GM21576 (cell line): ENCODE measurements around the gene TMEM179B.
A peak's percentile ranks its signal among the peaks of the same experiment; 100 is the strongest.

Experiments used
- ATAC-seq: cut with Tn5 transposase; IDR thresholded peaks from one replicate; pipeline ENCODE4 v1.9.1; 2021; ENCODE audit warnings: mild to moderate bottlenecking, moderate library complexity; ENCODE audit not compliant: unreplicated experiment

The TMEM179B gene

DNA sequence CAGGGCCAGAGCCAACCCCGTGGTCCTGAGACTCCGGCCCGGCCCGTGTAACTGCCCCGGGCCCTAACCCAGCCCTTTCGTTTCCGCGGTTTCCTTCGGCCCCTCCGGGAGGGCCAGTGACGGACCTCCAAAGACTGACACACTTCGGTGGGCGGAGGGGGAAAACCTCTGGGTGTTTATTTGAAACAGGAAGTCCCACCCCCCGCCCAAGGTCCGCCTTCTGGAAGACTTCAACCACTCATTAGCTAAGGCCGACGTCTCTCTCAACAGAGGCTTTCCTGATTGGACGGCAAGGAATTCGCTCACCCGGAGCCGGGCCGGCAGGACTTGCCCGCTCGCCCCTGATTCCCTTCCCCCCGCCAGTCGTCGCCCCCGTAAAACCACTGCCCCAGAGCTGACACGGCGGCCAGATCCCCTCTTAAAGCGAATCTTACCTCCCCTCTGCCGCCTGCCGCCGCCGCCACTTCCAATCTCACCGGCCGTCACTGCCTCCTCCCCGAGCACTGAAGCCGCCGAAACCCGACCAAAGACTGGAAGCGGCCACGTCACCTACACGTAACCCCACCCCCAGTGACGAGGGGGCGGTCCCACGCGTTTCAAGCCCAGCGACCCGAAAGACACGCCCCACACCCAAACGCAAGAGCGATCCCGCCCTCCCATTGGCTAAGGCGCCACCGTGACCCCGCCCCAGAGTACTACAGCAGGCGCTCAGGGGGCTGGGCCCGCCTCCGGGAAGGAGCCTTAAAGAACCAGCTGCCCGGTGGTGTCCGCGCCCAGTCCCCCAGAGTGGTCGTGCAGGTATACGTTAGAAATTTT lies 44.5 kb downstream of the TMEM179B start, which contains the start of gene STX5:
TSS of gene STX5 (minus strand) at position 532 of the 816 bp plus-strand sequence. CDS start 808 bp downstream, outside the sequence.
- peak; percentile 79 for ATAC-seq

GRCh38 chr11:62832336-62833234 lies 45.4 kb downstream of the TMEM179B start, which contains the start of gene TEX54:
TSS of gene TEX54 (minus strand) at chr11:62832841.
- ATAC-seq: peak; percentile 11

GRCh38 chr11:62835336-62835735 lies 48.1 kb downstream of the TMEM179B start:
- ATAC-seq: no peak

- ATAC-seq: peak; percentile 45
These were observed 52.1 kb downstream of the TMEM179B start, which contains the start of gene WDR74 for GRCh38 chr11:62839050-62839945. TSS of gene WDR74 (minus strand) at chr11:62839590. CDS start at chr11:62839570, 20 bp downstream.
